Esophagus muscularis mucosa (tissue), 4 donors: ENCODE measurements around the gene PNPLA1.

Source experiments
- CTCF ChIP-seq, 3 experiments: fragments of 200-600 bp in 2 of 3; fragments of 450-650 bp in 1 of 3; sonication (generic) in 2 of 3; IDR thresholded peaks; one replicate each; pipeline ENCODE4 v1.5.1; 2017 to 2019; ENCODE audit warnings: antibody characterized with exemption in 3 of 3, mild to moderate bottlenecking in 2 of 3, moderate library complexity in 1 of 3
- EP300 ChIP-seq: sonication (generic); formaldehyde crosslinking; IDR thresholded peaks from one replicate; pipeline ENCODE4 v1.6.1; 2017; ENCODE audit warnings: antibody characterized with exemption
- POLR2A ChIP-seq: fragments of 450-650 bp; IDR thresholded peaks from one replicate; pipeline ENCODE4 v1.6.1; 2017; ENCODE audit warnings: antibody characterized with exemption, moderate library complexity, mild to moderate bottlenecking, low read depth
- POLR2AphosphoS5 ChIP-seq, 2 donors: sonication (generic); formaldehyde crosslinking; IDR thresholded peaks; one replicate each; pipeline ENCODE4 v1.6.1; 2017; ENCODE audit warnings: antibody characterized with exemption in 2 of 2

GRCh38 chr6:36330366-36330765 is 60.5 kb downstream of the PNPLA1 start:
- no peak for TF ChIP-seq CTCF (IDR thresholded peaks at IDR 0.05)
- TF ChIP-seq POLR2A = no peak
- no peak for TF ChIP-seq EP300
- no peak for TF ChIP-seq POLR2AphosphoS5 (IDR thresholded peaks at IDR 0.05)
